Peyer's patch (tissue), 4 donors: Measurements from ENCODE around the gene FGD3.

ENCODE experiments used
- POLR2A ChIP-seq, 2 donors: fragments of 450-650 bp; IDR thresholded peaks; one replicate each; pipeline ENCODE4 v1.5.1; 2017; ENCODE audit warnings: antibody characterized with exemption in 2 of 2, mild to moderate bottlenecking in 2 of 2, moderate library complexity in 2 of 2
- TF ChIP-seq, protein P1 (sequence below), 6 experiments: fragments of 450-650 bp in 4 of 6; fragments of 200-600 bp in 2 of 6; sonication (generic) in 1 of 6; IDR thresholded peaks; one replicate each; pipeline ENCODE4 v1.5.1; 2017 to 2019; ENCODE audit warnings: antibody characterized with exemption in 6 of 6, mild to moderate bottlenecking in 3 of 6, moderate library complexity in 1 of 6

DNA sequence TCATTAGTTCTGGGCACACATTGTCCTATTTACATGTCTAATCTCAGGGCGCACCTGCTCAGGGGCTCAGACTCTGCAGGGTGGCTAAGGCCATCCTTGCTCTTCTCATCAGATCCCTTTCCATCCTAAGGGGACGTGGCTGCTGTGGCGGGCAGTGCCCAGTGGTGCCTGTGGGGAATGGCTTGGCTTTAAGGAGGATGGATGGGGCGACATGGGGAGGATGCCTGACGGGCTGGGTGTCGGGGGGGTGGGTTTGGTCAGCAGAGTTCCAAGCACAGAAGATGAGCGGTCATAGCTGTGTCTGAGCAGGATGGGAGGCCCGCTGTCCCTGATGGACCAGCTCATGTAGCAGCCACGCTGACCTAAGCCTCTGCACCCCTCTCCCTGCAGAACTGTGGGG is 70.3 kb downstream of the FGD3 start:
- TF ChIP-seq, protein P1, sequence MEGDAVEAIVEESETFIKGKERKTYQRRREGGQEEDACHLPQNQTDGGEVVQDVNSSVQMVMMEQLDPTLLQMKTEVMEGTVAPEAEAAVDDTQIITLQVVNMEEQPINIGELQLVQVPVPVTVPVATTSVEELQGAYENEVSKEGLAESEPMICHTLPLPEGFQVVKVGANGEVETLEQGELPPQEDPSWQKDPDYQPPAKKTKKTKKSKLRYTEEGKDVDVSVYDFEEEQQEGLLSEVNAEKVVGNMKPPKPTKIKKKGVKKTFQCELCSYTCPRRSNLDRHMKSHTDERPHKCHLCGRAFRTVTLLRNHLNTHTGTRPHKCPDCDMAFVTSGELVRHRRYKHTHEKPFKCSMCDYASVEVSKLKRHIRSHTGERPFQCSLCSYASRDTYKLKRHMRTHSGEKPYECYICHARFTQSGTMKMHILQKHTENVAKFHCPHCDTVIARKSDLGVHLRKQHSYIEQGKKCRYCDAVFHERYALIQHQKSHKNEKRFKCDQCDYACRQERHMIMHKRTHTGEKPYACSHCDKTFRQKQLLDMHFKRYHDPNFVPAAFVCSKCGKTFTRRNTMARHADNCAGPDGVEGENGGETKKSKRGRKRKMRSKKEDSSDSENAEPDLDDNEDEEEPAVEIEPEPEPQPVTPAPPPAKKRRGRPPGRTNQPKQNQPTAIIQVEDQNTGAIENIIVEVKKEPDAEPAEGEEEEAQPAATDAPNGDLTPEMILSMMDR (IDR thresholded peaks at IDR 0.05), result no peak
- no peak for TF ChIP-seq POLR2A (IDR thresholded peaks at IDR 0.05)
